GM12892 (cell line): Measurements from ENCODE around the gene SLC4A2.

ENCODE experiments used
- POLR2A ChIP-seq: IDR thresholded peaks from 2 replicates; pipeline ENCODE4 v1.6.1; 2011; ENCODE audit warnings: low read depth, low read length, control low read depth
- POLR2AphosphoS5 ChIP-seq: IDR thresholded peaks from 2 replicates; pipeline ENCODE4 v1.6.1; 2011; ENCODE audit warnings: low read depth, low read length, control low read depth

- TF ChIP-seq POLR2A (no peak), POLR2AphosphoS5 (no peak)
Observed at GRCh38 chr7:151123822-151124464, 64.6 kb downstream of the SLC4A2 start.
